NCI-H2196 (cell line): ENCODE measurements around the gene LAT.
A peak's percentile ranks its signal among the peaks of the same experiment; 100 is the strongest.
"Not testable (repeated sequence)": the region's sequence is repeated elsewhere in the genome, so short reads cannot be mapped to it uniquely, and the experiment has no call there.

Source experiments
- DNase-seq: peaks from one replicate; lab custom pipeline; 2025; ENCODE audit not compliant: unreplicated experiment; lab: John Stamatoyannopoulos, UW

Gene LAT, protein sequence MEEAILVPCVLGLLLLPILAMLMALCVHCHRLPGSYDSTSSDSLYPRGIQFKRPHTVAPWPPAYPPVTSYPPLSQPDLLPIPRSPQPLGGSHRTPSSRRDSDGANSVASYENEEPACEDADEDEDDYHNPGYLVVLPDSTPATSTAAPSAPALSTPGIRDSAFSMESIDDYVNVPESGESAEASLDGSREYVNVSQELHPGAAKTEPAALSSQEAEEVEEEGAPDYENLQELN

DNA sequence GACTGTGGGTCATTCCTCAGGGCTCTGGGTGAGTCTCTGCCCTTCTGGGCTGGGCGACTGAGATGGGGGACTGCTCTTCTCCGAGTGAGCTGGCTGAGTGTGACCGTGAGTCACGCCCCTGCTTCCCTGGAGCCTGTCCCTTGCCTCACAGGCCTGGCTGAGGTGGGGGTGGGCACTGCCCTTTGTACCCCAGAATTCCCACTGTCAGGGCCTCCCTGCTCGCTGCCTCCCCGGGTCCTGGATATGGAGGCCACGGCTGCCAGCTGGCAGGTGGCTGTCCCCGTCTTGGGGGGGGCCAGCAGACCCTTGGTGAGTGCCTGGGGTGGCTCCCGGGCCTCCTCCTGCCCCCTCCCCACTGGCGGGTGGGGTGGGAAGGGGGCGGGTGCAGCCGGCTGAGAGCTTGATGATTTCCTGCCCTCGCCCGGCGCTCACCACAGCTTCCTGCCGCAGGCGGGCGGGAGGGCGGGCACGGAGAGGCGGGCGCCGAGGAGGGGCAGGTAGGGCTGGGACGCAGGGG lies at the start of gene LAT:
Gene LAT, plus strand, starts transcription at position 434 of the 517 bp plus-strand sequence. CDS start 366 bp downstream, outside the sequence.
- peak; percentile 55 for DNase-seq

- no peak for DNase-seq
These were observed 49.5 kb upstream of the LAT start for GRCh38 chr16:28935346-28935745.

- DNase-seq, result peak; percentile 48
These were observed 48.7 kb upstream of the LAT start for GRCh38 chr16:28935924-28936783.

DNA sequence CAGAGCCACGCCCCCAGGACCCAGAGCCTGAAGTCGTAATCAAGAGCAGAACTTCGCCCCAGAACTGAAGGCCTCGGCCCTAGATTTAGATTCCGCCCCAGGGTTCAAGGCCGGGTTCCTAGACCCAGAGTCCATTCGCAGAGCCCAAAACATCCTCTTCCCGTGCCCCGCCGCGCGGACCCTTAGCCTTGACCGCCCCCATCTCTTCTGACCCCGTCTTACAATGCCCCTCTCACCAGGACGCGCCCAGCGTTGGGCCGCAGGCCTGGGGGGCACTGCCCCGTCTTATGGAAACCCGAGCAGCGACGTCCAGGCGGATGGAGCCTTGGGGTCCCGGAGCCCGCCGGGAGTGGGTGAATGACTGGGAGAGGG lies 48.1 kb upstream of the LAT start:
- DNase-seq, result no peak

DNA sequence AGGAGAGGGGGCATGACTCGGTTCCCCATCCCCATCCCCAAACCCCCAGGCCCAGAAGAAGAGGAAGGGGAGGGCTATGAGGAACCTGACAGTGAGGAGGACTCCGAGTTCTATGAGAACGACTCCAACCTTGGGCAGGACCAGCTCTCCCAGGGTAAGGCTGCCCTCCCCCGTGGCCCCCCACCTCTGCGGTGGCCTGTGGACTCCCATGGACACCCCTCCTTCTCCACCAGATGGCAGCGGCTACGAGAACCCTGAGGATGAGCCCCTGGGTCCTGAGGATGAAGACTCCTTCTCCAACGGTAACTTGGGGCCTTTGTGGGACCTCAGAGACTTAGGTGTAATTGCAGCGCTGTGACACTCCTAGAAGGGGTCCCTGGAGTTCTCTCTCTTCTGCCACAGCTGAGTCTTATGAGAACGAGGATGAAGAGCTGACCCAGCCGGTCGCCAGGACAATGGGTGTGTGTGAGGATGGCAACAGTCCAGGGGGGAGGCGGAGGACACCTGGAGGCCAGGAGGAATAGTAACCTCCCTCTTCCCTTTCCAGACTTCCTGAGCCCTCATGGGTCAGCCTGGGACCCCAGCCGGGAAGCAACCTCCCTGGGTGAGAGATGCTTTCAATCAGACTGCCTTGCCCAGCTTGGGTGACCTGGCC lies 47.5 kb upstream of the LAT start:
- DNase-seq, result no peak

DNA sequence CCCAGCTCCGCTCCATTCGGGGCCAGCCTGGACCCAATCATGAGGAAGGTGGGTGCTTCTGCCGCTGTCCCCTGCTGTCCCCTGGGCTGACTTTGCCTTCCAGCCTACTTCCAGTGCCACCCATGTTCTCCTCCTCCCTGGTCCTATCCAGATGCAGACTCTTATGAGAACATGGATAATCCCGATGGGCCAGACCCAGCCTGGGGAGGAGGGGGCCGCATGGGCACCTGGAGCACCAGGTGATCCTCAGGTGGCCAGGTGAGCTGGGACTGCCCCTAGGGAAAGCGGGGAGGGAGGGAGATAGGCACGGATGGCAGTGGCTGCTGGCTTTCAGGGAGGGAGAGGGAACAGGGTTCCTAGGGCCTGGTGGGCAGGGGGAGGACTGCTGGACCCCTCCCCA lies 46.1 kb upstream of the LAT start:
- no peak for DNase-seq

GRCh38 chr16:28939825-28940224 lies 45.0 kb upstream of the LAT start:
- not testable (repeated sequence) for DNase-seq

DNA sequence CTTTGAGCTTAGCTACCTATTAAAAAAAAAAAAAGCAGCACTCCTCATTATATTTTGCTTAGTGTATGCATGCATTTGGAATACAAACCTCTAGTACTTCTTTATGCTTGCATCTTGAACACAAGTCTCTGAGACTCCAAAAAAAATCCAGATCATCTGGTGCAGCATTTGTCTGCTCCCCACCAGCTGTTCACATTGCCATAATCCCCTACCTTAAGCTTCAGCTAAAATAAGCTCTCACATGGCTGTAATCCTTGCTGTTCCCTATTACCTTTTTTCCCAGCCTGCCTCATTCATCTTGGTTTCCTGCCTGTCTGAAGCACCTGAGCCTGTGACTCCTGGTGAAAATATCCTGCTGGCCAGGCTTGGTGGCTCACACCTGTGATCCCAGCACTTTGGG lies 41.6 kb upstream of the LAT start:
- no peak for DNase-seq

GRCh38 chr16:28946681-28947080 lies 38.2 kb upstream of the LAT start:
- DNase-seq, result no peak

- peak; percentile 99 for DNase-seq
These were observed 34.0 kb upstream of the LAT start, which contains the start of gene NFATC2IP for GRCh38 chr16:28950648-28951409. Gene NFATC2IP, plus strand, starts transcription at chr16:28950937. Its CDS starts 75 bp downstream, at chr16:28951012.

- DNase-seq, result no peak
These were observed 33.4 kb upstream of the LAT start for GRCh38 chr16:28951410-28951943.

DNA sequence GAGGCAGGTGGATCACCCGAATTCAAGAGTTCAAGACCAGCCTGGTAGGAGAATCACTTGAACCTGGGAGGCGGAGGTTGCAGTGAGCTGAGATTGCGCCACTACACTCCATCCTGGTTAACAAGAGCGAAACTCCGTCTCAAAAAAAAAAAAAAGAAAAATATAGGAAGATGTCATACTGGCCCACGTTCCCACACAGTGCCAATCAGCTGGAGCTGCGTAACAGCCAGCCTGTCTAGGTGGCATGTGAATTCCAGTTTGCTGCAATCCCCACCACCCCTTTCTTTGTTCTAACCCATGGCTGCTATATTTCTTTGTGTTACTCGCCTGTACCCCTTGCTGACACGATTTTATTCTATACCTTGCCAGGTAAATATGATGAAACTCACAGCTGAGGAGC lies 26.6 kb upstream of the LAT start:
- DNase-seq, result no peak

DNA sequence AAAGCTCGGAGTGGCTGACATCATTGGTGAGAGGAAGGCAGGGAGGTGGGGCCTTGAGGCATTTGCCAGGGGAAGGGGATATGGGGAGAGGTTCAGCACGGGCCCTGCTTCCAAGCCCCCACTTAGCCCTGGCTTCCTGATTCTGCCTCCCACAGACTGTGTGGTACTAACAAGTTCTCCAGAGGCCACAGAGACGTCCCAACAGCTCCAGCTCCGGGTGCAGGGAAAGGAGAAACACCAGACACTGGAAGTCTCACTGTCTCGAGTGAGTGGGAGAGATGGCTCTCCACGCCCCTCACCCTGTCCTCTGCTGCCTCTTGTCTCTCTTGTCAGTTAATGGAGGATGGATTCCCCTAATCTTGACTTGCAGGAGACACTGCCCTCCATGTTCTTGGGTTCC lies 26.0 kb upstream of the LAT start:
- DNase-seq, result no peak

- no peak for DNase-seq
These were observed 20.8 kb upstream of the LAT start for GRCh38 chr16:28964072-28964471.

DNA sequence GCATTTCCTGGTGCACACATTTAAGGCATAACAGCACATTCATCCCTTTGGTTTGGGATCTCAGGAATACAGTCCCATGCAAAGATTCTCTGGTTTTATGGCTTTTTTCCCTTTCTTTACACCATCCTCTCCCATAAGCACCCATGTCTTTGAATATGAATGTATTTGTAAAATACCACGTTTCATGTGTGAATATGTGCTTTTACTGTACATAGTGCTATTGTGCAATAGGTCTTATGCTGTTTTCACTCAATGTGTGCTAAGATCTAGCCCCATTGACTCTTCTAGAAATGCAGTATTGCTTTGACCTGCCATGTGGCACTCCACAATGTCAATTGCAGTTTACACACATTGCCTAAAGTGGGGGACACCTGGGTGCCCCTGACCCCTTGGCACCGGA lies 20.4 kb upstream of the LAT start:
- DNase-seq, result no peak

DNA sequence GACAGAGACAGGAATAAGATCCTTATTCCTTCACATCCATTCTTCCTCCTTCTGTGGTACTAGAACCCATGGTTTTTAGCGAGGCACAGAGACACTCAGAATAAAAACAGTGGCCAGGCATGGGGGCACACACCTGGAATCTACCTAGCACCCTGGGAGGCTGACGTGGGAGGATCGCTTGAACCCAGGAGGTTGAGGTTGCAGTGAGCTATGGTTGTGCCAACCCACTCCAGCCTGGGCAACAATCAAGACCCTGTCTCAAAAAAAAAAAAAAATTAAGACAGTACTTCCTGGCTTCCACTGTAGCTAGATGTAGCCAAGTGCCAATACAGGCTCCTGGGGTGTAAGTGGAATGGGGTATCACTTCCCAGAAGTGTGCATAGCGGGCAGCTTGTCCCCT lies 17.7 kb upstream of the LAT start:
- DNase-seq, result no peak

- DNase-seq, result not testable (repeated sequence)
These were observed 15.2 kb upstream of the LAT start for GRCh38 chr16:28969696-28970095.

- peak; percentile 64 for DNase-seq
These were observed 10.8 kb upstream of the LAT start for GRCh38 chr16:28974007-28974436.

DNA sequence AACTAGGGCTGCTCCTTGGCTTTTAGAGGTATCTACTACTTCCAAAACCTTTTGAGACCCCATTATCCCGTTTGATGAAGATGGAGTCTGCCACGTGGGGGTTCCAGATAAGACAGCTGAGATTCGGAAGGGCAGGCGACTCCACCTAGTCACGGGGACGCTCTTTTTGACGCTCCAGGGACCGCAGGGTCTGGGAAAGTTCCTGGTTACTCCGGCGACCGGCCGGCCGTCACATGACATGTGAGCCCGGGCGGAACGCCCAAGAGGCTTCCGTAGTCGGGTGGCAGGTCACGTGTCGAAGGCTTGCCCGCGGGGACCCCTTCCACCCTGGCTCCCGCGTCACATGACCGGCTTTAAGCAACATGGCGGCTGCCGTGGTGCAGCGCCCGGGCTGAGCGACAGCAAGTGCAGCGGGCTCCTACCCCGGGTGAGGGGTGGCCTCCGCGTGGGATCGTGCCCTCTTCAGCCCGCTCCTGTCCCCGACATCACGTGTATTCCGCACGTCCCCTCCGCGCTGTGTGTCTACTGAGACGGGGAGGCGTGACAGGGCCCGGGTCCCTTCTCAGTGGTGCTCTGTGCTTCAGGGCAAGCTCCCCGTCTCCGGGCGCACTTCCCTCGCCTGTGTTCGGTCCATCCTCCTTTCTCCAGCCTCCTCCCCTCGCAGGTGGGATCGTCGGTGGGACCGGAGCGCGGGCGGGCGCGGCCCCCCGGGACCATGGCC lies 10.3 kb upstream of the LAT start, which contains the start of gene SPNS1:
Gene SPNS1, plus strand, starts transcription at position 342 of the 721 bp plus-strand sequence. Its CDS starts 374 bp downstream, at position 716.
- DNase-seq, result peak; percentile 96

DNA sequence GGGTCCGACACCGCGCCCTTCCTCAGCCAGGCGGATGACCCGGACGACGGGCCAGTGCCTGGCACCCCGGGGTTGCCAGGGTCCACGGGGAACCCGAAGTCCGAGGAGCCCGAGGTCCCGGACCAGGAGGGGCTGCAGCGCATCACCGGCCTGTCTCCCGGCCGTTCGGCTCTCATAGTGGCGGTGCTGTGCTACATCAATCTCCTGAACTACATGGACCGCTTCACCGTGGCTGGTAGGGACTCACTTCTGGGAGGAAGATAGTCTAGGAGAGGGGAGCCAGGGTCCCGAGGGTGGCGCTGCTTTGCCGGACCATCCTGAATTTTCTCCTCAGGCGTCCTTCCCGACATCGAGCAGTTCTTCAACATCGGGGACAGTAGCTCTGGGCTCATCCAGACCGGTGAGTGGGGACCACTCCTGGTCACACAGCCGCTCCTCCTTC lies 9.7 kb upstream of the LAT start:
- no peak for DNase-seq
